Esophagus squamous epithelium (tissue), 4 donors: Measurements from ENCODE around the gene BMPR1B.

ENCODE experiments used
- CTCF ChIP-seq, 6 experiments: fragments of 450-650 bp in 4 of 6; fragments of 200-600 bp in 2 of 6; sonication (generic) in 2 of 6; IDR thresholded peaks; one replicate each; pipeline ENCODE4 v1.5.1; 2016 to 2019; ENCODE audit warnings: antibody characterized with exemption in 6 of 6, mild to moderate bottlenecking in 4 of 6, moderate library complexity in 4 of 6
- POLR2A ChIP-seq, 4 donors: fragments of 450-650 bp; IDR thresholded peaks; one replicate each; pipeline ENCODE4 v1.6.1; 2017; ENCODE audit warnings: antibody characterized with exemption in 4 of 4, mild to moderate bottlenecking in 4 of 4, moderate library complexity in 3 of 4

GRCh38 chr4:94924566-94924965, 166.8 kb downstream of the BMPR1B start:
- TF ChIP-seq POLR2A (IDR thresholded peaks at IDR 0.05) (no peak), CTCF (IDR thresholded peaks at IDR 0.05) (no peak)
